Measurements from ENCODE around the gene CDRT4.
"Not testable (repeated sequence)": the region's sequence is repeated elsewhere in the genome, so short reads cannot be mapped to it uniquely, and the experiment has no call there.

CDRT4 gene

GRCh38 chr17:15467592-15467991, at the start of gene CDRT4:
TSS of gene CDRT4 (minus strand) at chr17:15467621. CDS start at chr17:15440238, 27,383 bp downstream.
- DNase-seq: no peak

DNA sequence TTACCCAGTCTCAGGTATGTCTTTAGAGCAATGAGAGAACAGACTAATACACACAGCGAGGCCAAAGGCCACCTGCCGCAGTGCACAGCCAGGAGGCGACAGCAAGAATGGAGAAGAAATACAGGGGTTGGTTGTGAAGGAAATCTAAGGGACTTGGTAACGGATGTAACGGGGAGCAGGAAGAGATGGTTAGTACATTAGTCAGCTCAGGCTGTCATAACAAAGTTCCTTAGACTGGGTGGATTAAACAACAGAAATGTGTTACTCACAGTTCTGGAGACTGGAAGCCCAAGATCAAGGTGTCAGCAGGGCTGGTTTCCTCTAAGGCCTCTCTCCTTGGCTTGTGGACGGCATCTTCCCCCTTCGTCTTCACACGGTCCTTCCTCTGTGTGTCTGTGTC, 48.7 kb upstream of the CDRT4 start:
- no peak for DNase-seq

- no peak for DNase-seq
These were observed 47.0 kb upstream of the CDRT4 start for GRCh38 chr17:15514469-15514868.

GRCh38 chr17:15513856-15514459, 46.5 kb upstream of the CDRT4 start:
- DNase-seq: no peak

DNA sequence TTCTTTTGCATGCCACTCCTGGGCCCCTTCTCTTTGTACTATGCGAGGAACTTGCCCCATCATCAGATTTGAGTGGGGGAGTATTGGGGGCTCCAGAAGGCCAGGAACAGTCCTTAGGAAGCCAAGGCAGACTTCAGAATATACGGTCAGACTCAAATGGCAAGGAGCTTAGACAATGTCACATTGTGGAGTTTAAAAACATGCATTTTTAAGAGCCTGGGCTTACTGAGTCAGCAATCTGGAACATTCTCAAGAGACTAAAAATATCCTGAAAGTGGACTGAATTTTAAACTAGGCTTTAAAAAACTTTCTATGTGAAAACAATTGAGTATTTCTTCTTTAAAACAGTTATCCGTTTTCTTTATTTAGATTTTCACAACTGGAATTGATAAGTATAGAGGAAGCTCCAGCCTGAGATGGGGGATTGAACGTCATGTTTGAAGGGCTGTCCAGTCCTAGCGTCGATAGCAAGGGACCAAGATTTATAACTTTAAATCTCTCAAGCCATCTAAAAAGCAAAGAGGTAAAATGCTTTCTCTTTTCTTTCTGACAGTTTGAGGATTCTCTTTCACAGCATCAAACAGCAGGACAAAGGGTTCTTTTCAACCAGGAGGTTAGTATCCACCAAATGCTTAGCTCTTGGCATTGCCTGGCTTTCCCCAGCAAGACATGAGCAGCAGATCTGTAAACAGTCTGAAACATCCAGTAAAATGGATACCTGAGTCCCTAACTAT, 45.8 kb upstream of the CDRT4 start:
- DNase-seq: no peak

GRCh38 chr17:15512071-15512709, 44.8 kb upstream of the CDRT4 start:
- DNase-seq: no peak

- DNase-seq: no peak
These were observed 43.7 kb upstream of the CDRT4 start for GRCh38 chr17:15511142-15511541.

DNA sequence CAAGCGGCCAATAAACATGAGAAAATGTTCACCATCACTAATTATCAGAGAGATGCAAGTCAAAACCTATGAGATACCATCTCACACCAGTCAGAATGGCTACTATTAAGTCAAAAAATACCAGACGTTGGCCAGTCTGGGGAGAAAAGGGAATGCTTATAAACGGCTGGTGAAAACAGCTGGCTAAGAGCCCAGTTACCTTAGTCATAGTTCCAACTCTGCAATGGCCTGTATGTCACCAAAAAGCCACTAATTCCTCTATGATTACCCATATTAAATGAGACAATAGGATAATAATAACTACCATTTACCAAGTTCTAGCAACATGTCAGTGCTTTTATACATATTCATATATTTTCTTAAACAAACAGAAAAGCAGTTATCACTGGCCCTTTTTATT, 42.9 kb upstream of the CDRT4 start:
- DNase-seq: no peak

DNA sequence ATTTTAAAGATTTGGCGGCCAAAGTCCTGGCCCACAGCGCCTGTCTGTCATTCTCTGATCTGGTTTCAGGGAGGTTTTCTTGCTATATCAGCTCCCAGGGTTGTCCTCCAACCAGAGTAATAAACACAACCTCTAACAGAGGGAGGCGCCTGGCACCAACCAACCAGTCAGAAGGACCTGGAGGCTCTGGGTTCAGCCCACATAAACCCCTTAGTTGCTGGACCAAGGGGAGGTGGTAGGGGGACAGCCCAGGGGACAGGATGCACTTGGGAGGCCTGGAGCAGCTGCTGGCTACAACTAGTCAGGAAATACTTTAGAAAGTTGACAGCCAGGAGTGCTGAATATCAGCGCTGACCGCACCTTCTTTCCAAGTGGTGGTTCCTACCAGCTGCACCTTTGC, 41.7 kb upstream of the CDRT4 start:
- no peak for DNase-seq

- no peak for DNase-seq
These were observed 41.0 kb upstream of the CDRT4 start for GRCh38 chr17:15508466-15508865.

- DNase-seq: no peak
These were observed 40.5 kb upstream of the CDRT4 start for GRCh38 chr17:15507896-15508295.

DNA sequence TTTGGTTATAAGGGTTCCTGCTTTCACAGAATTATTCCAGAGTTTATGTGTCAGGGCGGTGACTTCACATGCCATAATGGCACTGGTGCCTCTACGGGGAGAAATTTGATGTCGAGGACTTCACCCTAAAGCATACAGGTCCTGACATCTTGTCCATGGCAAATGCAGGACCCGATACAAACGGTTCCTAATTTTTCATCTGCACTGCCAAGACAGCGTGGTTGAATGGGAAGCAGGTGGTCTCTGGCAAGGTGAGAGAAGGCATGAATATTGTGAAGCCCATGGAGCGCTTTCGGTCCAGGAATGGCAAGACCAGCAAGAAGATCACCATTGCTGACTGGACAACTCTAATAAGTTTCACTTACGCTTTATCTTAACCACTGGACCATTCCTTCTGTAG, 39.6 kb upstream of the CDRT4 start:
- no peak for DNase-seq

DNA sequence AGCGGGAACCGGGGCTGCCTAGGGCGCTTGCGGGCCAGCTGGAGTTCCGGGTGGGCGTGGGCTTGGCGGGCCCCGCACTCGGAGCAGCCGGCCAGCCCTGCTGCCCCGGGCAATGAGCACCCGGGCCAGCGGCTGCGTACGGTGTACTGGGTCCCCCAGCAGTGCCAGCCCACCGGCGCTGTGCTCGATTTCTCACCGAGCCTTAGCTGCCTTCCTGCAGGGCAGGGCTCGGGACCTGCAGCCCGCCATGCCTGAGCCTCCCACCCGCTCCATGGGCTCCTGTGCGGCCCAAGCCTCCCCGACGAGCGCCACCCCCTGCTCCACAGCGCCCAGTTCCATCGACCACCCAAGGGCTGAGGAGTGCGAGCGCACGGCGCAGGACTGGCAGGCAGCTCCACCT, 38.3 kb upstream of the CDRT4 start:
- DNase-seq: not testable (repeated sequence)

DNA sequence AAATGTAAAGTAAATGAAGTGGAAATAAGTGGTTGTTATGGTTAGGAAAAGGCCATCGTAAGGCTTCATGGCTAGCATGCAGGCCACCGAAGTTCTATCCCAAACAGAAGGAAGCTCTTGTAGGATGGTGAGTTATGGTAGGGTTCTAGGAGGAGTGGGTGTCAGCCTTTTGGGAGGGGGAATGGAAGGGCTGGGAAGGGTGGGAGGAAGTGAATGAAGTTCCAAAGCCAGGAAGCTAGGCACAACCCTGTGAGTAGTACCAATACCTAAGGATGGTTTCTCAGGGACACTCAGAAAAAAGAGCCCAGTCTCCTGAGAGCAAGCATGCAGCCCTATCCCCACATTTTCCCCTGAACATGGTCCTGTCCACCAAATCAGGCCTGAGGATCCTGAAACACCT, 36.3 kb upstream of the CDRT4 start:
- no peak for DNase-seq

- peak; percentile 95 for DNase-seq
These were observed 35.1 kb upstream of the CDRT4 start for GRCh38 chr17:15502369-15503112.

- no peak for DNase-seq
These were observed 34.4 kb upstream of the CDRT4 start for GRCh38 chr17:15501793-15502192.

DNA sequence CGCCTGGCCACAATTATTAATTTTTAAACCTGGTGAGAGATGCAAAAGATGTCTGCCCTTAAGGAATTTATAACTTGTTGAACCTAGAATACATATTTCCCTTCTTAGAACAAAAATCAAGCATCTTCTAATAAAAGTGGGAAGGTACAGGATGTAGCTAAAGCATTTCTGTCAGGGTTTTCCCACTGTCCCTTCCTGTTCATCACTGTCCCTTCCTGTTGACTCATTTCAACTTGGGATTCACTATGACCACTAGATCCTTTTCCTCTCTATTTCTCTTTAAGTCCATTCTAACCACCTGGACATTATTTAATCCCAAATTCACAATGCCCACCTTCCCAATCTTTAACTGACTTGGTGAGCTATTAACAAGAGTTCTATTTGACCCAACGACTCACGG, 33.9 kb upstream of the CDRT4 start:
- no peak for DNase-seq

DNA sequence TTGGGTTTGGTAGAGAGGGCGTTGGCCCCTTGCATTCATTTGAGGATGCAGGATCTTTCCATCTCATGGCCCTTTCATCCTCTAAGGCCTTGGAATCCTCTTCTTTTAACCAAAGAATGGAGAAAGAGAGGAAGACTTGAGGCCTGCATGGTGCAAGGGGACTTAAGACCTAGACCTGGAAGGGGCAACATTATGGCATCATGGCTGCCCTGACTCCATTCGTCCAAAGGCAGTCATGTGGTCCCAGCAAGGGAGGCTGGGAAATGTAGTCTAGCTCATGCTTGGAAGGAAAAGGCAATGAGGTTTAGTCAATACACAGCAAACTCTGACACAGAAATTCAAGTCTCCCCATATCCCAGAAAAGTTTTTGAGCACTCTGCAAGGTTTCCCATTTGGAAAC, 30.7 kb upstream of the CDRT4 start:
- DNase-seq: no peak

DNA sequence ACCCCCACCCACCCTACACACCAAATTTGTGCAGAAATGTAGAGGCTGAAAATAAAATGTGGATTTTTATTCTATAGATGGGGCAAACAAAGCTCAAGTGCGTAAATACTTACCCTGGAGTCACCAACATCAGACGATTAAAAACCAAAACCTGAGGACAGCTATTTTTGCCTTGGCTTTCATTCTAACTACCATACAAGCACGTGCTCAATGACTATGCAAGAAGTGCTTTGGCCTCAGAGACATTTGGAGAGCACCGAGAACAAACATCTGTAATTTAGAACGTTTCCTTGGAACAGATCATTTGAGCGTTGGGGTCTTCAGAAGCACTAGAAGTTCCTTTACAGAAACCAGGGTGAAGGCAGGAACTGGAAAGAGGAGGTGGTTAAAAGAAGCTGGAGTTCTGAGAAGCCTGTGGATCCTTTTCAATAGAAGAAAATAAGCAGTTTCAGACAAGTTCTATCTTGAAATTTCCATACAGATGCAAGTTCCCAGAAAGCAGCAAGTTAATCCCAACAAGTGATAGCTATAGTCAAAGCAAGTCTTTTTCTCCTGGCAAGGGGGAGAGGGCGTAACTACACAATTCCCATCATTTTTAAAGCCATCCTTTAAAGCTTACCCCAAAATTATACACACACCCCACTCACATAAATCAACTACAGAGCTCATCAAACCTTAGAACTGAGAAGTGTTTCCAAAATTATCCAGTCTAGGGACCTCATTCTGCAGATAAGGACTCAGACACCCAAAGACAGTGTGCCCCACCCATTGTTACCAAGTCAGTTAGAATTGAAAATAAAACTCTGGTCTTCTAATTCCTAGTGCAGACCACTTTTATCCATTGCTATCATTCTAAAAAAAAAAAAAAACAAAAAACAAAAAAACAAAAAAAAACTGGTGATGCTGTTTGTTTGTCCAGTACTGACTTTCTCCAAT, 29.6 kb upstream of the CDRT4 start:
- no peak for DNase-seq

- no peak for DNase-seq
These were observed 27.4 kb upstream of the CDRT4 start for GRCh38 chr17:15494821-15495220.

DNA sequence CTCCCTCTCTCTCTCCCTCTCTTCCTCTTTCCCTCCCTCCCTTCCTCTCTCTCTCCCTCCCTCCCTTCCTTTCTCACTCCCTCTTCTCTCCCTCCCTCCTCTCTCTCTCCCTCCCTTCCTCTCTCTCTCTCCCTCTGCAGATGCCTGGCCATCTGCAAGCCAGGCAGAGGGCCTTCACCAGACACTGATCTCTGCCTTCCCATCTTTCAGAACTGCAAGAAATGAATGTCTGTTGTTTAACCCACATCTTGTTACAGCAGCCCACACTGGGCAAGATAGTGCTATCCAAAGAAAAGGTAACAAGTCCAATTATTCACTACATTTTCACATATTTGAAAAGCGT, 26.2 kb upstream of the CDRT4 start:
- no peak for DNase-seq

All from femur (tissue), 1 donor.